ENCODE data around the gene SIM1. TPM values are rescaled to one million over a fixed set of nuclear protein-coding genes. Genes with fewer than 3 reads are reported as not detected.

Gene SIM1
- total RNA-seq, 1 donor, result 0.36 TPM

DNA sequence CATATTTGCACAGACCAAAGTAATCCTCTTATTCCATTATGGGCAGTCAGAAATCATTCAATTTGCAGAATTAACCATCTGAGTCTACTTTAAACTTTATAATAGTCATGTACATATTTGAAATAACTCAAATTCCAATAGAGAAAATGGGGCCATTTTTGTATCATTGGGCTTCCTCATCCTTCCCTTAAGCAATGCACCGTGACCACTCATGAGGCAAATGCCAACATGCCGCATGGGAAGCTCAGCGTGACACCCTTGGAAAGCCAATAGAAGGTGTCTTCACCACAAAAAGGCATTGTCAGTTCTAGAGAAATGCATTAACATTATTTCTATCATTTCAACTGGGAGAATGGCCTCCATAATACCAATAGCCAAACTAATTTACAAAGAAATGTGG lies 38.5 kb downstream of the SIM1 start:
- H3K27ac ChIP-seq (ENCODE audit: low read depth, low read length), result no peak overlapping the region
- no peaks in the 10 kb centered on the region for H3K36me3 ChIP-seq (ENCODE audit: insufficient read depth, low read length)
- no peaks in the 10 kb centered on the region for H4K20me1 ChIP-seq (ENCODE audit: insufficient read depth, low read length)
- H3K27me3 ChIP-seq (ENCODE audit: insufficient read depth, low read length), result peaks cover 7% of the 10 kb centered on the region
- no peaks in the 10 kb centered on the region for H3K79me2 ChIP-seq (ENCODE audit: insufficient read depth, low read length)
- no peak for DNase-seq (ENCODE audit: insufficient read length, low spot score, missing footprints)
- no peaks in the 10 kb centered on the region for H3K4me1 ChIP-seq (ENCODE audit: insufficient read depth, low read length)
- TF ChIP-seq, protein P1, sequence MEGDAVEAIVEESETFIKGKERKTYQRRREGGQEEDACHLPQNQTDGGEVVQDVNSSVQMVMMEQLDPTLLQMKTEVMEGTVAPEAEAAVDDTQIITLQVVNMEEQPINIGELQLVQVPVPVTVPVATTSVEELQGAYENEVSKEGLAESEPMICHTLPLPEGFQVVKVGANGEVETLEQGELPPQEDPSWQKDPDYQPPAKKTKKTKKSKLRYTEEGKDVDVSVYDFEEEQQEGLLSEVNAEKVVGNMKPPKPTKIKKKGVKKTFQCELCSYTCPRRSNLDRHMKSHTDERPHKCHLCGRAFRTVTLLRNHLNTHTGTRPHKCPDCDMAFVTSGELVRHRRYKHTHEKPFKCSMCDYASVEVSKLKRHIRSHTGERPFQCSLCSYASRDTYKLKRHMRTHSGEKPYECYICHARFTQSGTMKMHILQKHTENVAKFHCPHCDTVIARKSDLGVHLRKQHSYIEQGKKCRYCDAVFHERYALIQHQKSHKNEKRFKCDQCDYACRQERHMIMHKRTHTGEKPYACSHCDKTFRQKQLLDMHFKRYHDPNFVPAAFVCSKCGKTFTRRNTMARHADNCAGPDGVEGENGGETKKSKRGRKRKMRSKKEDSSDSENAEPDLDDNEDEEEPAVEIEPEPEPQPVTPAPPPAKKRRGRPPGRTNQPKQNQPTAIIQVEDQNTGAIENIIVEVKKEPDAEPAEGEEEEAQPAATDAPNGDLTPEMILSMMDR (IDR thresholded peaks at IDR 0.05; ENCODE audit: extremely low read depth, low read depth, low read length), result no peak
- H2AFZ ChIP-seq (ENCODE audit: low read length), result no peak overlapping the region
- H3K4me2 ChIP-seq (ENCODE audit: insufficient read depth, low read length), result no peak overlapping the region
- H3K4me3 ChIP-seq (ENCODE audit: insufficient read depth, low read length), result no peak overlapping the region
- no peaks in the 10 kb centered on the region for H3K9me3 ChIP-seq (ENCODE audit: low read depth, low read length)

DNA sequence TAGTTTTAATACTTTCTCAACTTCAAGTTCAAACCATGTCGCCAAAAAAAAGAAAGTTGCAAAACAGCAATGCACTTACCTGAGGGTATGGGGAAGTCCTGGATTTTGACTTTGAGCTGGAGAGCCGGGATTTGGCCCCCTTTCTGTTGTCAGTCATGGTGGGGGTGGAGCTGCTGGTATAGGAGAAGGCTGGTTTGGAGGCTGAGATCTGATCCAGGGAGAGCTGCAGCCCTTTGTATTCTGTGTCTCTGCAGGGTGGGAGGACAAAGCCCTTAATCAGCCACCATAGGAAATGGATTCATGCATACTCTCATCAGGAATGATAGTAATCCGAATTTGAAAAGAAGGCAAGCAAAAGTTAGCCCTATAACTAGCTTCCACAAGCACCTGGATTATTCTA lies 44.0 kb downstream of the SIM1 start:
- TF ChIP-seq, protein P1 (IDR thresholded peaks at IDR 0.05; ENCODE audit: extremely low read depth, low read depth, low read length), result no peak
- no peaks in the 10 kb centered on the region for H3K9me3 ChIP-seq (ENCODE audit: low read depth, low read length)
- no peaks in the 10 kb centered on the region for H3K36me3 ChIP-seq (ENCODE audit: insufficient read depth, low read length)
- no peak overlapping the region for H3K27ac ChIP-seq (ENCODE audit: low read depth, low read length)
- no peak overlapping the region for H3K4me2 ChIP-seq (ENCODE audit: insufficient read depth, low read length)
- H3K4me3 ChIP-seq (ENCODE audit: insufficient read depth, low read length), result no peak overlapping the region
- no peak overlapping the region for H2AFZ ChIP-seq (ENCODE audit: low read length)
- H3K79me2 ChIP-seq (ENCODE audit: insufficient read depth, low read length), result no peaks in the 10 kb centered on the region
- no peaks in the 10 kb centered on the region for H3K27me3 ChIP-seq (ENCODE audit: insufficient read depth, low read length)
- DNase-seq (ENCODE audit: insufficient read length, low spot score, missing footprints), result no peak
- no peaks in the 10 kb centered on the region for H4K20me1 ChIP-seq (ENCODE audit: insufficient read depth, low read length)
- no peaks in the 10 kb centered on the region for H3K4me1 ChIP-seq (ENCODE audit: insufficient read depth, low read length)

DNA sequence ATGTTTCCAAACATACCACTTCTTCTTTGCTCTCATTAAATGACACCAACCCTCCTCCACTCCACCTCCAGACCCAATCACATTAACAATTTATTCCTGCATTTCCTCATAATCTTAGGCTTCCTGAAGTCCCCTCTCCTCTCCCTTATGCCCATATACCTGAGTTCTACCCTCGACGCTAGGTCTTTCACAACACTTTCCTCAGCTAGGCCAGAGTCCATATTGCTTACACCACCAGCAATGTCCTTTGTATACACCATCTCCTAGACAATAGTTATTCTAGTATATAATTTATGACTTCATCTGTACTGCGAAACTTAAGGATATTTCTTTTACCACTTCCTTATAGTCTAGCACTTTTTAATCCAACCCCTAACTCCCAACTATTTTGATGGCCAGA lies 47.7 kb downstream of the SIM1 start:
- Histone ChIP-seq H3K4me3 (ENCODE audit: insufficient read depth, low read length) (no peak overlapping the region), H3K27ac (ENCODE audit: low read depth, low read length) (no peak overlapping the region), H4K20me1 (ENCODE audit: insufficient read depth, low read length) (no peaks in the 10 kb centered on the region), H3K79me2 (ENCODE audit: insufficient read depth, low read length) (no peaks in the 10 kb centered on the region), H2AFZ (ENCODE audit: low read length) (no peak overlapping the region), H3K4me2 (ENCODE audit: insufficient read depth, low read length) (no peak overlapping the region), H3K27me3 (ENCODE audit: insufficient read depth, low read length) (no peaks in the 10 kb centered on the region), H3K4me1 (ENCODE audit: insufficient read depth, low read length) (no peaks in the 10 kb centered on the region), H3K36me3 (ENCODE audit: insufficient read depth, low read length) (no peaks in the 10 kb centered on the region), H3K9me3 (ENCODE audit: low read depth, low read length) (no peaks in the 10 kb centered on the region)
- TF ChIP-seq, protein P1 (IDR thresholded peaks at IDR 0.05; ENCODE audit: extremely low read depth, low read depth, low read length), result no peak
- DNase-seq (ENCODE audit: insufficient read length, low spot score, missing footprints), result no peak

DNA sequence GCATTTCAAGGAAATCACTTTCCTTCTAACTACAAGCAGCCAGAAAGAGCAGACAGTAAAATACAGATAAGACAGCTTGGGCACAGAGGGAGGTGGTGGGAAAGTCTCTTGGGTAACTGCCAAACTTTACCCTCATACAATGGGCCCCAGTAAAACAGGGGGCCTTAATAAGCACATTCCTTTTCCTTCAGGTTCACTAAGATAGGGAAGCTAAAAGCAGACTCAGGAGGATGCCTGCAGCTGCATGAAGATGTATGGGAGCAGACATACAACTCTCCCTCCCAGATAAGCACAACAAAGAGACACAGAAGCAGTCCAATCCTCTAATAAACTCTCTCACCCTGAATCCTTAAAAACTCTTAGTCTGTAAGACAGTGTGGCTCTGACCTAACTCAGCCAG lies 49.0 kb downstream of the SIM1 start:
- Histone ChIP-seq H4K20me1 (ENCODE audit: insufficient read depth, low read length) (no peaks in the 10 kb centered on the region), H2AFZ (ENCODE audit: low read length) (no peak overlapping the region), H3K36me3 (ENCODE audit: insufficient read depth, low read length) (no peaks in the 10 kb centered on the region), H3K27ac (ENCODE audit: low read depth, low read length) (no peak overlapping the region), H3K9me3 (ENCODE audit: low read depth, low read length) (no peaks in the 10 kb centered on the region), H3K4me1 (ENCODE audit: insufficient read depth, low read length) (no peaks in the 10 kb centered on the region), H3K79me2 (ENCODE audit: insufficient read depth, low read length) (no peaks in the 10 kb centered on the region), H3K4me3 (ENCODE audit: insufficient read depth, low read length) (no peak overlapping the region), H3K4me2 (ENCODE audit: insufficient read depth, low read length) (no peak overlapping the region), H3K27me3 (ENCODE audit: insufficient read depth, low read length) (peaks cover 3% of the 10 kb centered on the region)
- no peak for DNase-seq (ENCODE audit: insufficient read length, low spot score, missing footprints)
- TF ChIP-seq, protein P1 (IDR thresholded peaks at IDR 0.05; ENCODE audit: extremely low read depth, low read depth, low read length), result no peak
